ENCODE results near the gene PTCD1.
"Not testable (repeated sequence)": the region's sequence is repeated elsewhere in the genome, so short reads cannot be mapped to it uniquely, and the experiment has no call there.

PTCD1 gene

DNA sequence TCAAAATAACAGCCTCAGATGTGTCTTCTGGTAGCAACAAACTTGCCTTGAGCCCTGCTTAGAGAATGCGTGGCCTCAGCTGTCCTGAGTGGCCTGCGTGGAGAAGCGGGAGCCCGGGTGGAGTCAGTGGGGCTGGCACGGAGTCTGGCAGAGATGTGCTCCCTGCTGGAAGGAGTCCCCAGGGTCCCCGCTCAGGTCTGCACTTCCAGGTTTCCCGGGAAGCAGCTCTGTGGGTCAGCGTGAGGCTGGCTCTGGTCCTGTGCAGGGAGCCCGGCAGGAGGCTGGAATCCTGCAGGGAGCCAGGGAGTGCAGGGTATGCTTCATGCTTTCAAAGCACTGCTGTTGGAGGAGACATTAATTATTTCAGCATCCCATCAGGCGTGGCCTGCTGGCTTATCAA, 10.3 kb upstream of the PTCD1 start:
- DNase-seq: no peak

DNA sequence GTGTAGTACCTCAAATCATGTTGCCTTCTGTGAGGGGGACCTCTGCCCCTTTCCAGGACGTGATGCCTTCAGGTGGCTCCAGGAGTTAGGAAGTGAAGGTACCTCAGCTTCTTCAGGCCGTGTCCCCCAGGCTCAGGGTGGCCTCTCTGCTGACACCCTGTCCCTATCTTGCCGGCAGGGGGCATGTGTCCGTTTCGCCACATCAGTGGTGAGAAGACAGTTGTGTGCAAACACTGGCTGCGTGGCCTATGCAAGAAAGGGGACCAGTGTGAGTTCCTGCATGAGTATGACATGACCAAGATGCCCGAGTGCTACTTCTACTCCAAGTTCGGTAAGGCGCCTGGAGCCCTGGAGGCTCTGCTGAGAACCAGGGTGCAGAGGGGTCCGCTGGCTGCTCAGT, 9.3 kb upstream of the PTCD1 start:
- DNase-seq: peak in 1 of 2 donors; percentile 23

DNA sequence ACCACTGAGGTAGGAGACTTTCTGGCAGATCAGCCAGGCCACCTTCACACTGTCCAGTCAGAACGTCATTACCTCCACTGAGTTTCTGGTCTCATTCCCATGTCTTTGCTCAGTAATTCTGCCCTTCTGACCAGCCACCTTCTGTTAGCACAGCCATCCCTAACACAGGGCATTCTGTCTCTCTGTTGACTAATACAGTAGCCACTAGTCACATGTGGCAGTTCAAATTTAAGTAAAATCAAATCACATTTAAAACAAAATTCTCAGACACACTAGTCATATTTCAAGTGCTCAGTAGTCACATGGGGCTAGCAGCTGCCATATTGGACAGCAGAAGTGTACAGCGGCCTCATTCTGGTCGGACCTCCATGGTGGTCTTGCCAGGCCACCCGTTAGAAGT, 7.5 kb upstream of the PTCD1 start:
- DNase-seq: no peak

DNA sequence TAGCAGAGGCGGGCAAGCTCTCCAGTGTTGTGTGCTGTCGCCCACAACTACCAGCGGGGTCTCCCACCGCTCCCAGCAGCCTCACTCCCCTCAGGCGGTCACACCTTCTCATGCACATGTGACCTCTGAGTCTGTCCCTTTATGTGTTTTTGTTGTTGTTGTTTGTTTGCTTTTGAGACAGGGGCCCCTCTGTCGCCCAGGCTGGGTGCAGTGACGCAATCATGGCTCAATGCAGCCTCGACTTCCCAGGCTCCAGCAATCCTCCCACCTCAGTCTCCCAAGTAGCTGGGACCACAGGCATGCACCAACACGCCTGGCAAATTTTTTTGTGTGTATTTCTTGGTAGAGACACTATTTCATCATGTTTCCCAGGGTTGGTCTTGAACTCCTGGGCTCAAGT, 1.6 kb upstream of the PTCD1 start:
- no peak for DNase-seq

DNA sequence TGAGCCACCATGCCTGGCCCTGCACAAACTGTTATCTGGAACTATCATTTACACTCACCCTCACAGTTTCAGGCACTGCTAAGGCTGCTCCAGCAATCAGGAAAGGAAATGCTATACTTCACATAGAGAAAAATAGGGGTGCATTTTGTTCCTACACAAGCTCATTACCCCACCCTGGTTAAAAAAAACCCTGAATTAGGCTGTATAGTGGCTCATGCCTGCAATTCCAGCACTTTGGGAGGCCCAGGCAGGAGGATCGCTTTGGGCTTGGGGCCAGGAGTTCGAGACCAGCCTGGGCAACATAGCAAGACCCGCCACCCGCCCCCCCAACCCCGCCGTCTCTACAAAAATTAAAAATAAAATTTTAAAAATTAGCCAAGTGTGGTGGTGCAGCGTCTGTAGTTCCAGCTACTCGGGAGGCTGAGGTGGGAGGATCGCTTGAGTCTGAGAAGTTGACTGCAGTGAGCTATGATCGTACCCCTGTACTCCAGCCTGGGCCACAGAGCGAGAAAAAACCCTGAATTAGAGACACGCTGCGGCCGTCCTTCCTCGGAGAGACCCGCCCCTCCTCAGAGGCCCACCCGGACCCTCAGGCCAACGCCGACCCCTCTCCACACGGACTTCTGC, 539 bp downstream of the PTCD1 start:
- no peak for DNase-seq

DNA sequence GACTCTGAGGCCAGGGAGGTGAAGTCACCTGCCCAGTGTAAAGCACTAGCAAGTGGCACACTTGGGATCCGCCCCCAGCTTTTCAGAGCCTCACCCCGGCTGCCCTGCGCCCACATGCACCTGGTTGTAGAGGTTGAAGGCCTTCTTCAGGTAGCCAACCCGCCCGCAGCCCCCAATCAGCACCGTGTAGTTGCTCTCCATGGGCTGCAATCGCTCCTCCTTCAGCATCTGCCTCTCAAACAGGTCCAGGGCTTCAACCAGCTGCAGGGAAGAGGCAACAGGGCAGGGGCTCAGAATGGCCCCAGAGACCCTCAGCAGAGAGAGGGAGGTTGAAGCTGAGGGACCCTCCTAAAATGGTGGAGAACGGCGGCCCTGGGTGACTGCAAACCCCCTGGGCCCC, 5.4 kb downstream of the PTCD1 start:
- DNase-seq: no peak

DNA sequence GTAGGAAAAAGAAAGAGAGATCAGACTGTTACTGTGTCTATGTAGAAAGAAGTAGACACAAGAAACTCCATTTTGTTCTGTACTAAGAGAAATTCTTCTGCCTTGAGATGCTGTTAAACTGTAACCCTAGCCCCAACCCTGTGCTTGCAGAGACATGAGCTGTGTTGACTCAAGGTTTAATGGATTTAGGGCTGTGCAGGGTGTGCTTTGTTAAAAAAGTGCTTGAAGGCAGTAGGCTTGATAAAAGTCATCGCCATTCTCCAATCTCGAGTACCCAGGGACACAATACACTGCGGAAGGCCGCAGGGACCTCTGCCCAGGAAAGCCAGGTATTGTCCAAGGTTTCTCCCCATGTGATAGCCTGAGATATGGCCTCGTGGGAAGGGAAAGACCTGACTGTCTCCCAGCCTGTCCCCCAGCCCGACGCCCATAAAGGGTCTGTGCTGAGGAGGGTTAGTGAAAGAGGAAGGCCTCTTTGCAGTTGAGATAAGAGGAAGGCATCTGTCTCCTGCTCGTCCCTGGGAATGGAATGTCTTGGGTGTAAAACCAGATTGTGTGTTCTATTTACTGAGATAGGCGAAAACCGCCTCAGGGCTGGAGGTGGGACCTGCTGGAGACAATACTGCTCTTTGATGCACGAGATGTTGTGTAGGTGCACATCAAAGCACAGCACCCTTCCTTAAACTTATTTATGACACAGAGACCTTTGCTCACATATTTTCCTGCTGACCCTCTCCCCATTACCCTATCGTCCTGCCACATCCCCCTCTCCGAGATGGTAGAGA, 6.7 kb downstream of the PTCD1 start:
- not testable (repeated sequence) for DNase-seq

DNA sequence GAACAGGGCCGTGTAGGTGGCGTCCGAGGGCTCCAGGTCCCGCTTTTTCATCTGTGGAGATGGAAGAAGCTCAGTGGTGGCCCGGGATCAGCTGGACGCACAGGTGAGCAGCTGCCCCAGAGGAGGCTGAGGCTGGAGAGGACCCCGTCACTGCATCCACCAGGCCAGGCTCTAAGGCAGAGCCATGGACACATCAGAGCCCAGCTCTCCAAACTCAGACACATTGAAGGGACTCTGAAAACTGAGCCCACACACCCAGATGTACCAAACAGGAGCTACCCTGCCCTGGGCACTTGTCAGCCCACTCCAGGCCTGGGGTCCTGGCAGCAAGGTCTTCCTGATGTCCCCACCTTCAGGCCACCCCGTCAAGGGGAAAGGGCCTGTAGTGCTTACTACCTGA, 8.8 kb downstream of the PTCD1 start:
- DNase-seq: no peak

DNA sequence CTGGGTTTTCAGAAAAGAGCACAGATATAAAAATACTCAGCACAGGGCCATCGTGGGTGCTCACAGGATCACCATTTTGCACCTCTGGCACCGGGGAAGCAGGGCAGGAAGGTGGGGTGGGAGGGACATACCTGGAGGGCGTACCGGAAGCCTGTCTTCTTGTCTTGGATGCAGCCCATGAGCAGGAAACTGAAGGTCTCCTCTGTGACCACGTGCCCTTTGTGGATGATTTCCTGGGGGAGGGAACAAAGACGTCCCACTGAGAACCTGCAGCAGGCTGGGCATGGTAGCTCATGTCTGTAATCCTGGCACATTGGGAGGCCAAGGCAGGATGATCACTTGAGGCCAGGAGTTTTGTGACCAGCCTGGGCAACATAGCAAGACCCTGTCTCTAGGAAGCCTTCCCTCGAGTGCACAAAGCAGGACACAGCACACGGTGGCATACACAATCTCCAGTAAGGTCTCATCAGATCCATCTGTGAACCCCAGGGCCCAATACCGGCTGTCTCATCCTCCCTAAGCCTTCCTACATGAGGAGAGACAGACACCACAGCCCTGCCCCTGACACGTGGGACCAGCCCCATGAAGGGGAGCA, 9.5 kb downstream of the PTCD1 start:
- DNase-seq: peak in 1 of 2 donors; percentile 23

DNA sequence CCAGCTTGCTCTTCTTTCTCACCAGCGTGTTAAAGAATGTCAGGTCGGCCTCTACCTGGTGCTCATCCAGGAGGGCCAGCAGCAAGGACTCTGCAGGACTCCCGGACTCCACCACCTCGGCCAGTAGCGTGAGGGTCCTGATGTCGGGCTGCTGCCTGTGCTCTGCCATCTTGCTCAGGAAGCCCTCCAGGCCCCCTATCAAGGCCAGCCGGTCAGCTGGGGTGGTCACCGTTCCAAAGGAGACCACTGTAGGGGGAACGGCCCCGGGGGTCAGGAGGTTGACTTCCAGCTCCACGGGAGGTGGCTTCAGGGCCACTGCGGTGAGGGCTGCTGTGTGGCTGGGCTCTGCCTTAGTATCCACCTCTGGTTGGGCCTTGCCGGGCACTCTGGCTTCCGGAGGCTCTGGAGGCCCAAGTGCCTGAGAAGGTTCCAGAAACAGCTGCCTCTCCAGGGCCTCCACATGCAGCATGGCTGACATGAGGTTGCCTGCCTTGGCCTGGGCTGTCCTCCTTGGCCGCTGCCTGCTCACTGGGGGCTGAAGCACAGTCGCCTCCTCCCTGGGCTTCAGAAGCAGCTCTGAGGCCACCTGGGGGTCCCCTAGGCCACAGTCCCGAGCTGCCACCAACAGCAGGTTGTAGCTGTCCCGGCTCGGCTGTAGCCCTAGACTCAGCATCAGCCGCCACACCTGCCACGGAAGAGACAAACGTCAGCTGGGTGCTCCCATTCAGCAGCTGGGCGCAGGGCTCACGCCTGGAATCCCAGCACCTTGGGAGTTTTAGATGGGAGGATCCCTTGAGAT, 13.5 kb downstream of the PTCD1 start:
- no peak for DNase-seq

DNA sequence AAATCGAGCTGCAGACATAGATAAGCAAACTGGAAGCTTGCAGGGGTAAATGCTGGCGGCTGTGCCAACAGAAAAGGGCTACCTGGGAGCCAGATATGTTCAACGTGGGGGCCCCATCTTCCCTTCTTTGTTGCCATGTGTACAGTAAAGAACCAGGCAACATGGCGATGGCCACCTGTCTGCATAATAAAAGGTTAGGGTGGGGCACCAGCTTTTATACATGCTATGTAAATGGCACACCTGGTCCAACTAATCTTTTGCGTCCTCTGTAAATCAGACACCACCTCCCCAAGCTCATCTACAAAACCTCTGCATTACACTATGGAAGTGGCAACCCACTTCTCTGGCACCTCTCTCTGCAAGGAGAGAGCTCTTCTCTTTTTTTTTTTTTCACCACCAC, 16.0 kb downstream of the PTCD1 start:
- no peak for DNase-seq

DNA sequence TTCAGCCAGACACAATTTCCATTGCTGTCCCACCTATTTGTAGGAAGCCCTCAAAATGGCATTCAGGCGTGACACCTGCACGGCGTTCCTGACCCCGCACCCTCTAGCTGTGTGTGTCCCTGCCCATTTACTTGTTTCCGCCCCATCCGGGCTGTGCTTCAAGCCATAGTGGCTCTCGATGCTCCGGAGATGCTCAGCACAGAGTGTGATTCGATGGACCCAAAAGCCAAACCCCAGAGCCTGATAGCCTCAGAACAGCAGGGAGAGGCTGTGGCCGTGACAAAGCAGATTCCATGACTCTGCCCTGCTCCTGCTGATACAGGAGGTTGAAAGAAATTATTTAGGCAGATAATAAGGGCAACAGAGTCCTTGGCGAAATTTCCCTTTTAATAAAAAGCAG, 16.4 kb downstream of the PTCD1 start:
- no peak for DNase-seq

DNA sequence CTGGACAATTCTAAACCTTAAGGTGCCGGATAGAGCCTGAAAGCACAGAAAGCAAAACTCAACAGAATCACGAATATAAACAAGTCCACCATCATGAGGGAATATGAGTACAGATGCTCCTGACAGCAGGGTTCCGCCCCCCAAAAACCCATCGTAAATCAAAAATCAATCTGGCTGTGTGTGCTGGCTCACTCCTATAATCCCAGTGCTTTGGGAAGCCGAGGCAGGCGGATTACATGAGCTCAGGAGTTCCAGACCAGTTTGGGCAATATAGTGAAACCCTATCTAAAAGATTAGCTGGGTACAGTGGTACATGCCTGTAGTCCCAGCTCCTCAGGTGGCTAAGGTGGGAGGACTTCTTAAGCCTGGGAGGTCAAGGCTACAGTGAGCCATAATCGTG, 17.6 kb downstream of the PTCD1 start:
- no peak for DNase-seq

DNA sequence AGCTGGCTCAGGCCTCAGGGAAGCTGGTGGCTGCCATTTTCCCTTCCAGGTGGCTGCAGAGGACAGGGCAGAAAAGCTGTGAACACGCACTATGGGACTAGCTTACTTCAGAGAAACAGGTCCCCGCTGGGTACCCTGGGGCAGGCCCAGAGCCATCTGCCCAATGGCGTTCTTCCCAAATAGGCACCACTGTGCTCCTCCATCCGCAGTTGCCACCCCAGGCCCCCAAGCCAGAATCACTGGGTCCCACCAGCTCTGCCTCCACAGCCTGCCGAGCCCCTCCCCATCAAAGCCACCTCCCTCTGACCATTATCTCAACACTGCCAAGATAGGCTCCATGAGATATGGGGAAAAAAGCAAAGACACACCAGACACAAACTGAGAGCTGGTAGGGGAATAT, 18.4 kb downstream of the PTCD1 start:
- no peak for DNase-seq

DNA sequence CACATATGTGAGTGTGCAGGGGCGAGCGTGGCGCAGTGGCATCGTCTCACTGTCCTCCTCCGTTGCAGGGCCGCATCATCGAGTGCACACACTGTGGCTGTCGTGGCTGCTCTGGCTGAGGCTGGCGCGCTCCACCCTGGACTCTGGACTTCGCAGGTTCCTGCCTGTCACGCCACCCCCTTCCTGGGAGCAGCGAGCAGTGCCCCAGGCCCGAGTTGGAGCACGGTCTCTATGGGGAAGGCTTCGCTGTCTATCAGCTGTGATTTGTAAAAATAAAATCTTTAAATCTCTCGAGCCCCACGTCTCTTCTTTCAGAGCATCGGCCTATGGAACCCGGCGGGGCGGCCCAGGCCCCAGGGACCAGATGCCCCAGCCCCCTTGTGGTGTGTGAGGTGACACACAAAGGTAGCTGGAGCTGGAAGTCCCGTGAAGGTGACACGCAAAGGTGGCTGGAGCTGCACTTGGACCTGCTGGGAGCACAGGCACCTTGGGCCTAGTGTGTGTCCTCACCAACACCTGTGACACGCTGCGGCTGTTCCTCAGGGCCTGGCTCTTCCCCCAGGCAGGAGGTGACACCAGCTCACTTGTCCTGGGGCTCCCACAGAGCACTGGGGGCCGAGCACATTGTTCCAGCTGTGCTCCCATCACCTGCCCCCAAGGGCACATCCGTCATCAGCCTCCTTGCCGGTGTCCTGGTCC, 19.1 kb downstream of the PTCD1 start:
- no peak for DNase-seq

DNA sequence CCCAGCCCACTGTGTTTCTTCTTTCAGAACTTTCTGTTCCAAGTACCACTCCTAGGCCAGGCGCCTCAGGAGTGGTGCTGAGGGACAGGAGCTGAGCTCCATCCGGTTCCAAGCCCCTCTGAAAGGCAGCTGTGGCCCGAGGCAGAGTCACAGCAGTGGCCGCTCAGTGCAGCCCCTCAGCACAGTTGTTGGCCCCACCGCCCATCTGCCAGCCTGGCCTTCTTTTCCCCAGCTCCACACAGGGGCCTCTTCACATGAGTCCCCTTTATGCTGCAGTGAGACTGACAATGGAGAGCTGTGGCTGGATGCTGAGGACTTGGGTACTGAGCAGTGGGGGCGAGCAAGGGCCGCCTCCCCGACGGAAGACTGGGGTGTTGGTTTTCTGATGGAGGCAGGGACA, 20.3 kb downstream of the PTCD1 start:
- no peak for DNase-seq

DNA sequence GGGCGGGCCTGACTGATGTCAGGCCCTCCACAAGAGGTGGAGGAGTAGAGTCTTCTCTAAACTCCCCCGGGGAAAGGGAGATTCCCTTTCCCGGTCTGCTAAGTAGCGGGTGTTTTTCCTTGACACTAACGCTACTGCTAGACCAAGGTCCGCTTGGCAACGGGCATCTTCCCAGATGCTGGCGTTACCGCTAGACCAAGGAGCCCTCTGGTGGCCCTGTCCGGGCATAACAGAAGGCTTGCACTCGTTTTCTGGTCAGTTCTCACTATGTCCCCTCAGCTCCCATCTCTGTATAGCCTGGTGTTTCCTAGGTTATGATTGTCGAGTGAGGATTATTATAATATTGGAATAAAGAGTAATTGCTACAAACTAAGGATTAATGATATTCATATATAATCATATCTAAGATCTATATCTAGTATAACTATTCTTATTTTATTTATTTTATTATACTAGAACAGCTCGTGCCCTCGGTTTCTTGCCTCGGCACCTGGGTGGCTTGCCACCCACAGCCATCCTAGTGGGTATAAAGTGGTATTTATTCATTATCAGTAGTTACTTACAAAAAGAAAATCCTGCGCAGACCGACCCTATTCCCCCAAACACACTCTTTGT, 23.0 kb downstream of the PTCD1 start:
- DNase-seq: peak; percentile 17 to 35

DNA sequence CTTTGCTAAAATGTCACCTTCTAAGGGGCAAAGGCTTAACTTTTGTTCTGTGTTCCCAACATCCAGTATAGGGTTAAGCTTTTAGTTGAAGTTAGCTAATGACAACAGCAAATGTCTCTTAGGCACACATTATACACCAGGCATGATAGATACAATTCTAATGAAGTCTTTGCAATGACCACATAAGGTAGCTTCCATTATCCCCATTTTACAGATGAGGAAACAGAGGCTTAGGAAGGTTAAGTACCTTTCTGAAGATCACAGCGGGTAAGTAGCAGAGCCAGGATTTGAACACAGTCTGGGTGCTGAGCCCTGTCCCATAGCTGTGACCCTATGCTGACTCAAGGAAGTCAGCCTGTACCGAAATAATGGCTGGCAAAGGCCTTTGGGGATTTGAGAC, 28.0 kb downstream of the PTCD1 start:
- DNase-seq: no peak

DNA sequence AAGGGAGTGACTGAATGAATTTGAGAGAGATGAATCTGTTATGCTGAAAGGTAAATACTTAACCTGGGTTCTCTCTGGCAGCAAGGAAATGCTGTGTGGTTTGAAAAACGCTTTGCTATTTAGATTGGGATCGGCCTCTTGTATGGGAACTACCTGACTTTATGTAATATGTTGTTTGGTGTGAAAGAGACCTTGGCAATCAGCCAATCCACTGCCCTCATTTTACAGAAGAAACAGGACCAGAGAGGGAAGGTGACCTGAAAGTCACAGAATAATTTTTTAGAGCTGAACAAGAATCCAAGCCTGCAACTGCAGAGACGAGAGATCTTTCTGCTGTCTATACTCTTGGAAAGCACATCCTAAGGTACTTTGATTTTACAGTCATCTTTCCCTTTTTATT, 28.8 kb downstream of the PTCD1 start:
- DNase-seq: peak in 1 of 2 donors; percentile 29

DNA sequence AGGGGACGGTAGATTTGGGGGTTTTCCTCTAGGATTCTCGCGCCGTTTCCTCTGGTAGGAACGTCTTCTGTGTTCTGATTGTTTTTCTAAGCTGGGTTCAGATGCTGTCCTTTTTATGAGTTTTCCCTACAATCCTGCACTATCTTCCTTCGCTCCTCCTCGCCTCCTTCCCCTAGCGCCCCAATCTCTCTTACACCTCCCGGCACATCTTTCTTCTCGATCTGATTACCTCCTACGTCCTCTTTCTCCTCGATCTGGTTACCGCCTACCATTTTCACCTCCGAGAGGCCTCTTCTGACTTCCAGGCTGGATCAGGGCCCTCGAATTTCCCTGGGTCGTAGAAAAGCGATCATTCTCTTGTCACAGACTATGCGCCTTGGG, 29.4 kb downstream of the PTCD1 start:
- no peak for DNase-seq

DNA sequence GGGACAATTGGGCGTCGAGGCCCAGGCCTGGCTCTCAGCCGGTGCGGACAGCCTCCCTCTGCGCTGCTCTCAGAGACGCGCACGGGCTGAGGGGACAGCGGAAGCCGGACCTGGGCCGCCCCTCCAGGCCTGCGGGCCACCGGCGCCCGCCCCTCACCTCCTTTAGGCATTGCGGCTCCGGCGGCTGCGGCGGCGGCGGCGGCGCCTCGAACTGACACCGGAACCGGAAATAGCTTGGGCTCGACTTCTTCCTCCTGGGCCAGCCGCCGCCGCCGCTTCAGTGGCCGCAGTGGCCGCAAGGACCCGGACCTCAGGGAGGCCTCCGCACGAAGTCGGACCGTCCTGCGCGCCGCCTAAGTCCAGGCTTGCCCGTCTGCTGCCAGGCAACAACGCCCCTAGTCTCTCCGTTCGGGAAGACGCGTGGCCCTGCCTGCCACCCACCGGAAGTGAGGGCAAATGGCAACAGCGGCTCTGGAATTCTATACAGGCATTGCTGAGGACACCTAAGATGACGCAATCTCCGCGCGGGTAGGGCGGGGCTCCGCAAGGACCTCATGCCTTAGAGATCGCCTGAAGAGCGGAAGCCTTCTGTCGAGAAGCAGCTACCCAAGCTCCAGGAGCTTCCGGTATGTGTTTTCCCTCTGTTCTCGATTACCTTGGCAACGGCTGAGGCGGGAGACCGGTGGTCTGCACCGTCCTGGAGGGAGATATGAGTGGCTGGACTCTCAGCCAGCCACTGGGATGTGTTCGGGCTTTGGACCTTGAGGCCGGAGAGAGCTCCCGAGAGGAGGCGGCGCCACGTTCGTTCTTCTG, 30.0 kb downstream of the PTCD1 start, which contains the start of the genes BUD31 and PDAP1:
Gene BUD31, plus strand, starts transcription at position 591 of the 813 bp plus-strand sequence. CDS start 2,124 bp downstream, outside the sequence.
Gene PDAP1, minus strand, starts transcription at position 219 of the 813 bp plus-strand sequence. Its CDS starts 49 bp downstream, at position 170.
- peak; percentile 93 to 97 for DNase-seq

Data from CD4-positive, alpha-beta T cell treated with Interferon alpha-2 for 1 hour (primary cell).